Uterus (tissue), 4 donors: Measurements from ENCODE around the gene ITGB3BP. TPM values are rescaled to one million over a fixed set of nuclear protein-coding genes. Genes with fewer than 3 reads are reported as not detected.
A peak's percentile ranks its signal among the peaks of the same experiment; 100 is the strongest.

Experiments used
- DNase-seq, 2 donors: peaks; one replicate each; pipeline ENCODE4 v3.0.0-alpha.2; 2019 to 2020
- H3K27ac ChIP-seq, 2 donors: fragments of 200-600 bp; sonication (generic); 1 replicate in 1 of 2; 2 replicates in 1 of 2; pipeline ENCODE4 v1.5.1; 2016 to 2018
- H3K27me3 ChIP-seq, 2 donors: fragments of 200-600 bp; sonication (generic); one replicate each; pipeline ENCODE4 v1.5.1; 2018 to 2019; ENCODE audit warnings: control low read depth in 1 of 2
- H3K36me3 ChIP-seq, 2 donors: fragments of 200-600 bp; sonication (generic); one replicate each; pipeline ENCODE4 v1.5.1; 2019; ENCODE audit warnings: control low read depth in 1 of 2
- H3K4me1 ChIP-seq, 2 donors: fragments of 200-600 bp; sonication (generic); one replicate each; pipeline ENCODE4 v1.5.1; 2018 to 2019; ENCODE audit warnings: control low read depth in 1 of 2
- H3K4me3 ChIP-seq, 2 donors: fragments of 200-600 bp; sonication (generic); 1 replicate in 1 of 2; 2 replicates in 1 of 2; pipeline ENCODE4 v1.5.1; 2018 to 2019; ENCODE audit warnings: mild to moderate bottlenecking in 1 of 2
- H3K9me3 ChIP-seq, 2 donors: fragments of 200-600 bp; sonication (generic); one replicate each; pipeline ENCODE4 v1.5.1; 2019; ENCODE audit warnings: control low read depth in 1 of 2
- POLR2A ChIP-seq, 2 donors: fragments of 450-650 bp; IDR thresholded peaks; one replicate each; pipeline ENCODE4 v1.6.1; 2016; ENCODE audit warnings: antibody characterized with exemption in 2 of 2, mild to moderate bottlenecking in 1 of 2, moderate library complexity in 1 of 2
- intact Hi-C: fragments of 100-400 bp; cut with DNase I; formaldehyde crosslinking; loops from one replicate; pipeline ENCODE4 v1.15.1; 2023; ENCODE audit warnings: low total_unique reads
- total RNA-seq, 4 donors: library from RNA; depleted of rRNA in 3 of 4; stranded (reverse); fragments of >200 nt in 3 of 4; gene quantifications; one replicate each; pipeline versions ENCODE4 v1.1.0 to v1.2.4, GENCODE V29; 2014 to 2023
- TF ChIP-seq, protein P1 (sequence below), 4 experiments: fragments of 200-600 bp in 2 of 4; fragments of 450-650 bp in 2 of 4; sonication (generic) in 2 of 4; IDR thresholded peaks; one replicate each; pipeline ENCODE4 v1.5.1; 2016 to 2019; ENCODE audit warnings: antibody characterized with exemption in 4 of 4, mild to moderate bottlenecking in 2 of 4, moderate library complexity in 1 of 4
- donor health status: DM: yes; HTN: yes; CAD: no.

Gene ITGB3BP
- total RNA-seq, 4 donors from 2014 or later = 5.4 to 56.8 (median 30.4) TPM

DNA sequence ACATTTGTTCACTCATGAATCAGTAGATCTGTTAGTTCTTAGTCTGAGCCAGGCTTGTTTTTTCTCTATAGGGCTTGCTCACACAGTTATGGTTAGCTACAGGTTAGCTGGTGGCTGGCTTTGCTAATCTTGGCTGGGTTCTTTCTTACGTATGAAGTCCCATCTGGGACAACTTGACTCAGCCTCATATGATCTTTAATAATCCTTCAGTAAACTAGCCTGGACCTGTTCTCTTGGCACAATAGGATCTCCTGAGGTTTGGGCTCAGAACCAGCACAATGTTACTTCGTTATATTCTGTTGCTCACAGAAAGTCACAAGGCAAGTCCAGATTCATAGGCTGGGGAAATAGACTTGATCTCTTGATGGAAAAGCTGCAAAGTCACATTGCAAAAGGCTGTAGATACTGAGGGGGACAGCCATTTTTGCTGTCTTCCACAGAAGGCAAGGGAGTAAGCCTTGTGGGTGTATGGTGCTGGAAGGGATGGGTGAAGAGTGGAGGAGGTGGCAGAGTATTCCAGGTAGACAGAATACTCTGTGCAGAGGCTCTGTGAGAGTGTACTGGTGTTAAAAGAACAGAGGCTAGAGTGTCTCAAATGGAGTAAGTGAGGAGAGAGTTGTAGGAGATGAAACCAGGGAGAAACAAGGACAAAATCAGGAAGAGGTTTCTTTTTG is 24.7 kb upstream of the ITGB3BP start:
- Histone ChIP-seq H3K4me1 (no peaks in the 10 kb centered on the region), H3K9me3 (no peaks in the 10 kb centered on the region), H3K4me3 (no peak overlapping the region), H3K27ac (no peak overlapping the region), H3K36me3 (no peaks in the 10 kb centered on the region), H3K27me3 (no peaks in the 10 kb centered on the region)
- TF ChIP-seq, protein P1, sequence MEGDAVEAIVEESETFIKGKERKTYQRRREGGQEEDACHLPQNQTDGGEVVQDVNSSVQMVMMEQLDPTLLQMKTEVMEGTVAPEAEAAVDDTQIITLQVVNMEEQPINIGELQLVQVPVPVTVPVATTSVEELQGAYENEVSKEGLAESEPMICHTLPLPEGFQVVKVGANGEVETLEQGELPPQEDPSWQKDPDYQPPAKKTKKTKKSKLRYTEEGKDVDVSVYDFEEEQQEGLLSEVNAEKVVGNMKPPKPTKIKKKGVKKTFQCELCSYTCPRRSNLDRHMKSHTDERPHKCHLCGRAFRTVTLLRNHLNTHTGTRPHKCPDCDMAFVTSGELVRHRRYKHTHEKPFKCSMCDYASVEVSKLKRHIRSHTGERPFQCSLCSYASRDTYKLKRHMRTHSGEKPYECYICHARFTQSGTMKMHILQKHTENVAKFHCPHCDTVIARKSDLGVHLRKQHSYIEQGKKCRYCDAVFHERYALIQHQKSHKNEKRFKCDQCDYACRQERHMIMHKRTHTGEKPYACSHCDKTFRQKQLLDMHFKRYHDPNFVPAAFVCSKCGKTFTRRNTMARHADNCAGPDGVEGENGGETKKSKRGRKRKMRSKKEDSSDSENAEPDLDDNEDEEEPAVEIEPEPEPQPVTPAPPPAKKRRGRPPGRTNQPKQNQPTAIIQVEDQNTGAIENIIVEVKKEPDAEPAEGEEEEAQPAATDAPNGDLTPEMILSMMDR (IDR thresholded peaks at IDR 0.05) = no peak
- TF ChIP-seq POLR2A (IDR thresholded peaks at IDR 0.05) = no peak
- no peak for DNase-seq
- intact Hi-C loops = no loop called here

DNA sequence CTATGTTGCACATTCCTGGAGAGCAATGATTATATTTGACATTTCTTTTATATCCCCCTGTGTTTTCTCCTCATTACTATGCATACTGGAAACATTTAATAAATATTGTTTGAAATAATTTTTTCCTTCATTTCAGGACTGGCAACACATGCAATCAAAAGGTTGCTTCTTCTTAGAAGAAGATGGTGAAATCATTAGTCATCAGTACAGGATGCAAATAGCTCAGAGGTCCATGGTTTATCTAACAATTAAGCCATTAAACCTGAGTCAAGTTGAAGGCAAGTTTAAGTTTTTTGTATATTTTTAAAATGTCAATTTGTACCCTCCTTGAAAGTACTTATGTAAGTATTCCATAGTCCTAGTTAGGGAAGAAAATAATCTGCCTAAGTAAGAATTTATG is 22.8 kb upstream of the ITGB3BP start:
- TF ChIP-seq, protein P1 (IDR thresholded peaks at IDR 0.05) = no peak
- no peak for TF ChIP-seq POLR2A (IDR thresholded peaks at IDR 0.05)
- no peaks in the 10 kb centered on the region for H3K36me3 ChIP-seq
- no peaks in the 10 kb centered on the region for H3K9me3 ChIP-seq
- DNase-seq = no peak
- no peaks in the 10 kb centered on the region for H3K4me1 ChIP-seq
- no peak overlapping the region for H3K27ac ChIP-seq
- no peak overlapping the region for H3K4me3 ChIP-seq
- intact Hi-C loops = no loop called here
- H3K27me3 ChIP-seq = no peaks in the 10 kb centered on the region

DNA sequence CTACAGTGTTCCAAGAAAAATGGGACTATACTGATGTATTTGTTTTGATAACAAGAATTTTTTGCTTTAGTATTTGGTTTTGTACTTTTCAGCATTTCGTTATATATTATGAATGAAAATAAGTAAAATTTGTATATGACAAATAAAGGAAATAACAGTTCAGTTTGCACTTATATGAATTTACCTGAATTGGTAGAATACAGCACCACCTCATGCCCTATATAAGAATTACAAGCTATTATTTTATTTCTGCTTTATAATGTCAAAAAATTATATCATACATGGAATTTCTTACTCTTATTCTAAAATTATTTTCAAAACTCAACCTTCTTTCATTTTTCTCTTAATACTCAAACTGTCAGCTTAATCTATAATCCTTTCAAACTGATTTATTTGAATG is 14.9 kb upstream of the ITGB3BP start:
- intact Hi-C loops = no loop called here
- DNase-seq = no peak
- Histone ChIP-seq H3K27ac (no peak overlapping the region), H3K9me3 (no peaks in the 10 kb centered on the region), H3K4me1 (no peaks in the 10 kb centered on the region), H3K27me3 (no peaks in the 10 kb centered on the region), H3K36me3 (peaks cover 0 to 2% of the 10 kb centered on the region in 2 donors), H3K4me3 (no peak overlapping the region)
- TF ChIP-seq, protein P1 (IDR thresholded peaks at IDR 0.05) = peak in 2 of 4 experiments; percentile 7 to 19
- no peak for TF ChIP-seq POLR2A (IDR thresholded peaks at IDR 0.05)

DNA sequence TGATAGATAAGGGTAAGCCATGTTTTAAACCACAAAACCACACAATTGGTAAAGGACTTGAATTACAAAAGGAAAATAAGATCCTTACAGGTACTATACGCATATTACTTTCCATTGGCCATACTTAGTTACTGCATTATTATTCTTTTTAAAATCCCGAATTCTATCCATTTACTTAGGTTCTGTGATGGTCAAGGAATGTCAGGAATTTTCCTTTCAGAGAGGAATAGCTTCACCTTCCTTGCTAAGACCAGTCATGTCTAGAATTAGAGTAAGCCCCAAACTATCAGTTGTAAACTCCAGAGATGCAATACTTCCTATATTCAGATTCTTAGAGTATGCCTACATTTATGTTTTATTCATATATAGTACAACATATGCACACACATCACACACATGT is 14.0 kb upstream of the ITGB3BP start:
- H3K9me3 ChIP-seq = no peaks in the 10 kb centered on the region
- H3K36me3 ChIP-seq = peaks cover 0 to 2% of the 10 kb centered on the region in 2 donors
- no peak overlapping the region for H3K27ac ChIP-seq
- H3K27me3 ChIP-seq = no peaks in the 10 kb centered on the region
- no peaks in the 10 kb centered on the region for H3K4me1 ChIP-seq
- no peak overlapping the region for H3K4me3 ChIP-seq
- intact Hi-C loops = no loop called here
- no peak for DNase-seq
- no peak for TF ChIP-seq POLR2A (IDR thresholded peaks at IDR 0.05)
- TF ChIP-seq, protein P1 (IDR thresholded peaks at IDR 0.05) = no peak

DNA sequence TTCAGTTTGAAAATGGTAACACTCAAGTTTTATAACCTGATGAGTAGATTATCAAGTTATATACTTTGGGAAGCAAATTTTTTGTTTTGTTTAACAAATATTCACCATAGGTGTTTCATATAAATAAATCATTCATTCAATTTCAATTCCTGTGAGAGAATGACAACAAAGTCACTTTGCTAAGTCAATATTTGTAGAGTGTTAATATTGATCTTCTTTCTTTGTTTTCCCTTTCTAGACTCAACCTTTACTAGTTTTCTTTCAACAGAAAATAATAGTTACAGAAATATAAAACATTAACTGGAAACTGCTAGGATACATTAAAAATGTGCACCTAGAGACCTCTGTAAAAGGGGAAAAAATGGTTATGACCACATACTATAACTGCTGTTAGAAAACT is 11.4 kb upstream of the ITGB3BP start:
- no peak overlapping the region for H3K27ac ChIP-seq

More for the DNA sequence above, 11.4 kb upstream of the ITGB3BP start:
- Histone ChIP-seq H3K27me3 (no peaks in the 10 kb centered on the region), H3K9me3 (no peaks in the 10 kb centered on the region), H3K4me3 (no peak overlapping the region), H3K36me3 (peaks cover 0 to 2% of the 10 kb centered on the region in 2 donors), H3K4me1 (no peaks in the 10 kb centered on the region)
- intact Hi-C loops = no loop called here
- DNase-seq = no peak
- TF ChIP-seq POLR2A (IDR thresholded peaks at IDR 0.05) = no peak
- TF ChIP-seq, protein P1 (IDR thresholded peaks at IDR 0.05) = no peak
